AG09309 (cell line): ENCODE measurements around the gene KRTAP5-7.
"Not testable (repeated sequence)": the region's sequence is repeated elsewhere in the genome, so short reads cannot be mapped to it uniquely, and the experiment has no call there.

ENCODE experiments used
- DNase-seq: peaks from one replicate; pipeline ENCODE4 v3.0.0-alpha.2; 2010; ENCODE audit warnings: low read depth
- H3K4me3 ChIP-seq: 2 replicates; pipeline ENCODE4 v1.5.1; 2011; ENCODE audit warnings: mild to moderate bottlenecking, low read depth, low read length, moderate library complexity; ENCODE audit not compliant: control insufficient read depth
- CTCF ChIP-seq: IDR thresholded peaks from 2 replicates; pipeline ENCODE4 v1.5.1; 2011; ENCODE audit warnings: mild to moderate bottlenecking, low read depth, low read length, inconsistent platforms; ENCODE audit not compliant: insufficient read depth, control insufficient read depth; ENCODE audit errors: missing control alignments

KRTAP5-7 gene

GRCh38 chr11:71526796-71527575 is at the start of gene KRTAP5-7:
TSS of gene KRTAP5-7 (plus strand) at chr11:71527267. CDS start at chr11:71527301, 34 bp downstream.
- not testable (repeated sequence) for DNase-seq

GRCh38 chr11:71477641-71478527 is 49.2 kb upstream of the KRTAP5-7 start:
- no peak for DNase-seq
- no peak for TF ChIP-seq CTCF
- H3K4me3 ChIP-seq, result no peak overlapping the region

More at GRCh38 chr11:71526796-71527575, at the start of gene KRTAP5-7:
- not testable (repeated sequence) for H3K4me3 ChIP-seq

GRCh38 chr11:71478528-71478840 is 48.6 kb upstream of the KRTAP5-7 start:
- TF ChIP-seq CTCF, result no peak
- H3K4me3 ChIP-seq, result no peak overlapping the region
- DNase-seq, result no peak

GRCh38 chr11:71481101-71481960 is 45.7 kb upstream of the KRTAP5-7 start:
- DNase-seq, result no peak
- no peak overlapping the region for H3K4me3 ChIP-seq
- no peak for TF ChIP-seq CTCF

GRCh38 chr11:71482216-71482615 is 44.9 kb upstream of the KRTAP5-7 start:
- DNase-seq, result no peak
- no peak for TF ChIP-seq CTCF
- H3K4me3 ChIP-seq, result no peak overlapping the region

- no peak overlapping the region for H3K4me3 ChIP-seq
- DNase-seq, result no peak
- no peak for TF ChIP-seq CTCF
Observed at GRCh38 chr11:71482746-71483364, 44.2 kb upstream of the KRTAP5-7 start.
